GM13977 (cell line): ENCODE measurements around the gene SULT1A1.
"Not testable (repeated sequence)": the region's sequence is repeated elsewhere in the genome, so short reads cannot be mapped to it uniquely, and the experiment has no call there.

Experiments used
- DNase-seq: peaks from one replicate; pipeline ENCODE4 v3.0.0; 2012; ENCODE audit warnings: low spot score
- in situ Hi-C: fragments of 300-500 bp; cut with MboI; formaldehyde crosslinking; loops from one replicate; pipeline ENCODE4 v1.12.0; 2022; ENCODE audit warnings: low sequenced_read_pairs, low pct_unique_long_range_greater_than_20kb, mixed read lengths, inconsistent platforms; ENCODE audit not compliant: unreplicated experiment
- TF ChIP-seq, protein P1 (sequence below): IDR thresholded peaks from 2 replicates; pipeline ENCODE4 v1.5.1; 2012; ENCODE audit warnings: mild to moderate bottlenecking, control low read depth; ENCODE audit not compliant: insufficient read depth; ENCODE audit errors: extremely low read depth, missing control alignments

The SULT1A1 gene

DNA sequence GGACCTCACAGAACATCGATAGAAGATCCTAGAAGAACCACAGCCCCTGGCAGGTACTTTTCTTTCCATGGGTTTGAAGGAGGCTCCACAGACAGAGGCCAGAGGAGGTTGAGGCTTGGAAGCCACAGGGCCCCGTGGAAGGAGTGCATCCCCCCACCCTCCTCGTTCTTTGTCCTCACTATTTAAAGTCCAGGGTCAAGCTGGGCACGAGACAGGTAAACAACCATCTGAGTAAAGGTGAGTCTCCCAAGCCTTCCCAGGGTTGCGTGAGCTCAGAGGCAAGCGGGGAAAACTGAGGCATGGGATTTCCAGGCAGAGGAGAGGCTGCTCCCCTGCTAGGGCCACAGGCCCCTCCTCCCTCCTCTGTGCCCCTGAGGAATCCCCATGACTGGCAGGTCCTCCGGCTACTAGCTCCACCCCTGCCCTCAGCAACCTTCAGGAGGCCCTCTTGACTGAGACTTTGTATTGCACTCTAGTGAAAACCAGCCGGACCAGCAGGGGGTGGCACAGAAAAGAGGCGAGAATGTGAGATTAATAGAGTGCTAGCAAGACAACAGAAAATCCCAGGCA is 12.1 kb downstream of the SULT1A1 start:
- no peak for DNase-seq
- in situ Hi-C loops = no loop called here
- TF ChIP-seq, protein P1, sequence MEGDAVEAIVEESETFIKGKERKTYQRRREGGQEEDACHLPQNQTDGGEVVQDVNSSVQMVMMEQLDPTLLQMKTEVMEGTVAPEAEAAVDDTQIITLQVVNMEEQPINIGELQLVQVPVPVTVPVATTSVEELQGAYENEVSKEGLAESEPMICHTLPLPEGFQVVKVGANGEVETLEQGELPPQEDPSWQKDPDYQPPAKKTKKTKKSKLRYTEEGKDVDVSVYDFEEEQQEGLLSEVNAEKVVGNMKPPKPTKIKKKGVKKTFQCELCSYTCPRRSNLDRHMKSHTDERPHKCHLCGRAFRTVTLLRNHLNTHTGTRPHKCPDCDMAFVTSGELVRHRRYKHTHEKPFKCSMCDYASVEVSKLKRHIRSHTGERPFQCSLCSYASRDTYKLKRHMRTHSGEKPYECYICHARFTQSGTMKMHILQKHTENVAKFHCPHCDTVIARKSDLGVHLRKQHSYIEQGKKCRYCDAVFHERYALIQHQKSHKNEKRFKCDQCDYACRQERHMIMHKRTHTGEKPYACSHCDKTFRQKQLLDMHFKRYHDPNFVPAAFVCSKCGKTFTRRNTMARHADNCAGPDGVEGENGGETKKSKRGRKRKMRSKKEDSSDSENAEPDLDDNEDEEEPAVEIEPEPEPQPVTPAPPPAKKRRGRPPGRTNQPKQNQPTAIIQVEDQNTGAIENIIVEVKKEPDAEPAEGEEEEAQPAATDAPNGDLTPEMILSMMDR = no peak

DNA sequence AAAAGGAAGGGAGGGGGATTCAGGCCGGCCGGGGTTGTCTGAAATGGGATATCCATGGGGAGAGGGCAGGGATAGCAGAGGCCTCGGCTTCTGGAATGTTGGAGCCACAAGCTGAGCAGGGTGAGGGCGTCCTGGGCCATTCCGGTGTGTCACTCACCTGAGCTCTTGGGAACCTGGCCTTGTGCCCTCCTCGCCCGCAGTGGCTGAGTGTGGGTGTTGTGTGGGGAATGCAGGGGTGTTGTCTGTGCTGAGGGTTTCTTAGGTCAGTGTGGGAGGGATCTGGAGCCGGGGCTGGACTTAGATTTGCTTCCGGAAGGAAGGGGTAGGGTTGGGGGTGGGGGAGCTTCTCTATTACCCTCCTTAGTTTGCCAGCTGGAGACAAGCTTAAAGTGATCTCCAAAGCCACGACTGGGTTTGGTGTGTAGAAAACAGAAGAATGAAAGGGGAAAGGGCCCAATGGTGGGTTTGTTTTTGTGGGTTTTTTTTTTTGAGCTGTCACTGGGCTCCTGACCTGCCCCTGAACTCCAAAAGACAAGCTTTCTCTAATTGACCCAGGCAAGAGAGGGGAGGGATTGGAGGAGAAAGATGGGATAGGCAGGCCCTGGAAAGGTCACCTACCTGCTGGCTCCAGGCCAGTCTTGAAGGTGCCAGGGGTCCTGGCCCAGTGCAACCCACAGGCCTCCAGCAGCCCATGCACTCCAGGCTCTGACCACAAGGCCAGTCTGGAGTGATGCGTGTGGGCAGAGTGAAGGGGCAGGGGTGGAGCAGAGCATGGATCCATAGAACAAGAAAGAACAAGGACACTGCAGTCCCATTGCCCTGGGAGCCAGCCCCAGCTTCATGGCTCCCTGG is 12.8 kb downstream of the SULT1A1 start, which contains the start of gene SULT1A2:
Gene SULT1A2, minus strand, starts transcription at position 211 of the 852 bp plus-strand sequence. CDS start 1,120 bp downstream, outside the sequence.
- DNase-seq = no peak
- in situ Hi-C loops = no loop called here
- TF ChIP-seq, protein P1 = no peak

DNA sequence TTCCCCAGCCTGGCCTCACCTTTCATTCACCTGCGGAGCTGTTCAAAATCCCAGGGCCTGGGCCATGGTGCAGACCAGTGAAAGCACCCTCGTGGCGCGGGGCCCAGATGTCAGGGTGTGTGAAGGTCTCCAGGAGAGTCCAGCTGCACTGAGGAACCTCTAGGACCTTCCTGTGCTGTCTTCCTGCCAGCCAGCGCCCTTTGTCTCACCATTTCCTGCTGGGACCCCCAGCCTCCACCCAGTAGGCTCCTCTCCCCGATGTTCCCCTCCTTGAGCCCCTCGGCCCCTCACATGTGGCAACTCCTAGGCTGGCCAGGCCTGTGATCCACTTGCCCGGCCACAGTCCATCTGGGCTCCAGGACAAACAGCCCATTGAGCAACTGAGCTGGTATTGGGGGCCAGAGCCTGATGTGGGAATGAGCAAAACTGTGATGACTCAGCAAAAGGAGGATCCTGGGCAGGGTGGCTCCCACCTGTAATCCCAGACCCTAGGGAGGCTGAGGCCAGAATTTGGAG is 13.7 kb downstream of the SULT1A1 start:
- in situ Hi-C loops = no loop called here
- TF ChIP-seq, protein P1 = no peak
- no peak for DNase-seq

DNA sequence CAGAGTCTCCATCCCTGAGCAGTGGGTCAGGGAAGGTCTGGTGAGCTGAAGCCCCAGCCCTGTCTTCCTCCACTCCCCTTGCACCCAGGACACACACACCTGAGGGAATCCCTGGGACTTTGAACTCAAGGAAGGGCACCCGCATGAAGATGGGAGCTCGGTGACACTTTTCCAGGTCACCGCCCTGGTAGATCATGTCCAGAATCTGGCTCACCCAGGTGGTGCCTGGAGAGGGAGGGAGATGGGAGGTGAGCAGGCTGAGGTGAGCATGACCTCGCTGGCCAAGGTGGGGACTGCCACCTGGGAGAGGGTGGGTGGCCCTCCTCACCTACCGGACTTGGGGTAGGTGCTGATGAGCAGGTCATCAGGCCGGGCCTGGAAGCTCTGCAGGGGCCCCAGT is 14.4 kb downstream of the SULT1A1 start:
- DNase-seq, in situ Hi-C loops: not testable (repeated sequence)

DNA sequence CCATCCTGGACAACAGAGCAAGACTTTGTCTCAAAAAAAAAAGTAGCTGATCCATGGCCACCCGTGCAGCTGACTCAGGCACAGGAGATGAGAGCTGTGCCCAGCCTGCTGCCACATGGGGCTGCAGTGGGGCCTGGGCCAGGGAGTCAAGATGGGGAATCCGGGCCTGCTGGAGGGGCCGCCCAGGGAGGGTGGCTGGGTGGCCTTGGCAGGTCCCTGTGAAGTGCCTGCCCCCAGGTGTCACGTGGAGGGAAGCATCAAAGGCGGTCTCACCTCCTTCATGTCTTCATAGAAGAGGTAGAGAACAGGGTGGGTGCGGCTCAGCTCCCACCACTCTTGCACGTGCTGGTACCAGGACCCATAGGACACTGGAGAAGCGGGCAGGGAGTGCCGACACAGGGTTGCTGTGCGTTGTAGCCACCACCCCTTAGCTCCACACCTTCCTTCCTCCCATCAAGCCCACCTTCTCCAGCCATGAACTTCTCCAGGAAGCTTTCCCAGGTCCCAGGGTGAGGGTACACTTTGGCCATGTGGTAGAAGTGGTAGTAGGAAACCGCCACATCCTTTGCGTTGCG is 16.8 kb downstream of the SULT1A1 start:
- no peak for DNase-seq
- TF ChIP-seq, protein P1 = no peak
- in situ Hi-C loops = no loop called here

DNA sequence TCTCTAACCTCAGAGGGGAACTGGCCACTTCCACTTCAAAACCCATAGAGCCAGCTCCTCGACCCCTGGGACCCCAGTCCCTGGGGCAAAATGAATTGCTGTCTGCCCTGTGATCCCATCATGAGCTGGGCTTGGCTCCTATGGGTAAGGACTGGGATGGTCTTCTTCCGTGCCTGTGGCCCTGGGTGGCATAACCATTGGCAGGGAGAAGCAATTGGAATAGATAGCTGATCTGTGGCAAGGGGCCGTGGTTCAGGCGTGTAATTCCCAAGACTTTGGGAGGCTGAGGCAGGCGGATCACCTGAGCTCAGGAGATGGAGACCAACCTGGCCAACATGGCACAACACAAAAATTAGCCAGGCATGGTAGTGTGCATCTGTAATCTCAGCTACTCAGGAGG is 17.3 kb downstream of the SULT1A1 start:
- TF ChIP-seq, protein P1 = no peak
- no peak for DNase-seq
- in situ Hi-C loops = no loop called here

DNA sequence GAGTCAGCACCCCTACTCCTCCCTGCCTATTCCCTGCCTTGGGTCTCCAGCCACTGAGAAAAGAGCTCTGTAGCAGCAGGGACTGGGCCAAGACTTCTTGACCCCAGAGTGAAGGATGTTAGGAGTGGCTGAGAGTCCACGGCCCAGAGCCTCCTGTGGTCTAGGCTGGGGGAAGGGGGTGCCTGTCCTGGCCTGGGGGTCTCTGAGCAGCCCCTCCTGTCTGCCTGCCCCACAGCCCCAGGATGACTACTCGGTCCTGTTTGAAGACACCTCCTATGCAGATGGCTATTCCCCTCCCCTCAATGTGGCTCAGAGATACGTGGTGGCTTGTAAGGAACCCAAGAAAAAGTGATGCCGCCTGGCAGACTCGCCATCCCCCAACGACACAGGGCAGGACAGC is 18.5 kb downstream of the SULT1A1 start:
- no peak for DNase-seq
- TF ChIP-seq, protein P1 = no peak
- in situ Hi-C loops = no loop called here
